Colonic mucosa (tissue), 4 donors: Measurements from ENCODE around the gene SARDH. TPM values are rescaled to one million over a fixed set of nuclear protein-coding genes. Genes with fewer than 3 reads are reported as not detected.

Source experiments
- DNase-seq: peaks from one replicate; pipeline ENCODE4 v3.0.0-alpha.2; 2020
- H3K27ac ChIP-seq: fragments of 200-600 bp; one replicate; pipeline ENCODE4 v1.8.0; 2021
- H3K27me3 ChIP-seq: fragments of 200-600 bp; one replicate; pipeline ENCODE4 v1.8.0; 2021
- H3K36me3 ChIP-seq: fragments of 200-600 bp; one replicate; pipeline ENCODE4 v1.8.0; 2021
- H3K4me1 ChIP-seq: fragments of 200-600 bp; one replicate; pipeline ENCODE4 v1.8.0; 2021; ENCODE audit warnings: mild to moderate bottlenecking
- H3K4me3 ChIP-seq: fragments of 200-600 bp; one replicate; pipeline ENCODE4 v1.8.0; 2021
- H3K9ac ChIP-seq, 2 donors: one replicate each; pipeline ENCODE4 v1.7.0; 2013; ENCODE audit warnings: control low read depth in 2 of 2, low read depth in 2 of 2, low read length in 2 of 2
- H3K9me3 ChIP-seq: fragments of 200-600 bp; one replicate; pipeline ENCODE4 v1.8.0; 2021
- intact Hi-C: fragments of 100-400 bp; cut with DNase I; formaldehyde crosslinking; loops from one replicate; pipeline ENCODE4 v1.14.1; 2022
- total RNA-seq, 2 donors: library from RNA; stranded (reverse); fragmentation: NEBNext Ultra II Directional in 1 of 2; extraction: Animal tissue kit (Norgen Biotek cat#: 25700) in 1 of 2; gene quantifications; one replicate each; pipeline ENCODE4 v1.2.1, GENCODE V29; 2021
- TF ChIP-seq, protein P1 (sequence below): fragments of 200-600 bp; IDR thresholded peaks from one replicate; pipeline ENCODE4 v1.8.0; 2022; ENCODE audit warnings: antibody characterized with exemption, mild to moderate bottlenecking
- donor health status: healthy.
- donor health status: DM: no; HTN: no; CAD: no.
- donor health status: DM: no; HTN: no; CAD: no.

SARDH gene
- total RNA-seq, 2 donors from 2014 or later = 0.66 to 1.3 TPM

DNA sequence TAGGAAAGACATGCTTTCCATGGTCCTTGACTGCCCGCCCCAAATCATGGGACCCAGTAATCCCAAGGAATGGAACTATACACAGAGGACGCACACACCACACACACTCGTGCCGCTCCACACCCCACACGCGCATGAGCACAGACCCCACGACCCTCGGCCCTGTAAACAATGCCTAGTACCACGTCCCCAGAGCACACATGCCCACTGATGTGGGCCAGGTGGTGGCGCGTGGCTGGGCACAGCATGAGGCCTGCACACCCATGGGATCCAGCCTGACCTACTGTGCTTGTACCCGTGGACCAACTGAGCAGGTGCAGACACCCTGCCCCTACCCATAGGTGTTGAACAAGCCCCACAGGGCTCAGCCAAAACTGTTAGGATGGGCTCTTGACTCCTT, 101.2 kb downstream of the SARDH start:
- Histone ChIP-seq H3K9me3 (no peaks in the 10 kb centered on the region), H3K4me3 (no peak overlapping the region), H3K4me1 (no peaks in the 10 kb centered on the region), H3K36me3 (no peaks in the 10 kb centered on the region), H3K27me3 (no peaks in the 10 kb centered on the region), H3K27ac (no peak overlapping the region), H3K9ac (no peak overlapping the region)
- intact Hi-C loops = no loop called here
- TF ChIP-seq, protein P1, sequence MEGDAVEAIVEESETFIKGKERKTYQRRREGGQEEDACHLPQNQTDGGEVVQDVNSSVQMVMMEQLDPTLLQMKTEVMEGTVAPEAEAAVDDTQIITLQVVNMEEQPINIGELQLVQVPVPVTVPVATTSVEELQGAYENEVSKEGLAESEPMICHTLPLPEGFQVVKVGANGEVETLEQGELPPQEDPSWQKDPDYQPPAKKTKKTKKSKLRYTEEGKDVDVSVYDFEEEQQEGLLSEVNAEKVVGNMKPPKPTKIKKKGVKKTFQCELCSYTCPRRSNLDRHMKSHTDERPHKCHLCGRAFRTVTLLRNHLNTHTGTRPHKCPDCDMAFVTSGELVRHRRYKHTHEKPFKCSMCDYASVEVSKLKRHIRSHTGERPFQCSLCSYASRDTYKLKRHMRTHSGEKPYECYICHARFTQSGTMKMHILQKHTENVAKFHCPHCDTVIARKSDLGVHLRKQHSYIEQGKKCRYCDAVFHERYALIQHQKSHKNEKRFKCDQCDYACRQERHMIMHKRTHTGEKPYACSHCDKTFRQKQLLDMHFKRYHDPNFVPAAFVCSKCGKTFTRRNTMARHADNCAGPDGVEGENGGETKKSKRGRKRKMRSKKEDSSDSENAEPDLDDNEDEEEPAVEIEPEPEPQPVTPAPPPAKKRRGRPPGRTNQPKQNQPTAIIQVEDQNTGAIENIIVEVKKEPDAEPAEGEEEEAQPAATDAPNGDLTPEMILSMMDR = no peak
- DNase-seq = no peak

DNA sequence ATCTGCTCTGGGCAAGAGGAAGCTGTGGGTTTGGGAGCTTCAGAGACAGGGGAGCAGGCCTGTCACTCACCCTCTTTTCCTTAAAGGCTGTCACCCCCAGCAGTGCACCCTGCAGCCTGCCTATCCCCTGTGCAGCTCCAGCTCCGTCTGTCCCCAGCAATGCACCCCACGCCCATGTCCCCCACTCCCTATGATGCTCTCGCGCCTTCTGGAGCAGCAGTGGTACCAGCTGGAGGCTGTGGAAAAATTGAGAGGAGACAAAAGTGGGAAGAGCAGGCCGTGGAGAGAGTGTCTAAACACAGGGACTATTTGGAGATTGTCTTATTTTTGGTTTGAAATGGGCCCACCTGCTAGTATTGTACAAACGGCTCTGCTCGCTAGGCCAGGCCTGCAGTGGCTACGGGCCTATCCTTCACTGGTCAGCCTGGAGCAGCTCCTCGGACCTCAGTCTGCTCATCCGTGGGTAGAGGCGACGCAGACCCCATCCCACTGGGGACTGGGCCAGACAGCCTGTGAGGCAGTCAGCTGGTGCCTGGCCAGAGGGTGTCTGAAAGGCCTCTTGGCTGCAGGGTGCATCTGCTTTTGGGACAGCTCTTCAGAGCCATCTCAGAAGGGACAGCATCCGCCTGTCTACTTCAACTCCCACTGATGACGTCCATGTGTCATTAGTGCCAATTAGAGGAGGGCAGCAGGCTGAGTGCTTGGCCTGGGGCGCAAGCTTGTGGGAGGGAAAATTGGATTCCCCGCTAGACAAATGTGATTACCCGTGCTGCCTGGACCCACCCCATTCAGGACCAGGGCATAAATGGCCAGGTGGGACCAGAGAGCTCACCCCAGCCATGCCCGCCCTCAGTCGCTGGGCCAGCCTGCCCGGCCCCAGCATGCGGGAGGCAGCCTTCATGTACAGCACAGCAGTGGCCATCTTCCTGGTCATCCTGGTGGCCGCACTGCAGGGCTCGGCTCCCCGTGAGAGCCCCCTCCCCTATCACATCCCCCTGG, 102.3 kb downstream of the SARDH start, which contains the start of gene DBH:
TSS of gene DBH (plus strand) at position 831 of the 999 bp plus-strand sequence. CDS start at position 840, 9 bp downstream.
- Histone ChIP-seq H3K9me3 (no peaks in the 10 kb centered on the region), H3K9ac (no peak within 1 kb of the TSS), H3K4me3 (no peak within 1 kb of the TSS), H3K4me1 (no peaks in the 10 kb centered on the region), H3K27ac (no peak within 1 kb of the TSS), H3K36me3 (no peaks in the 10 kb centered on the region), H3K27me3 (no peaks in the 10 kb centered on the region)
- DNase-seq = no peak
- intact Hi-C loops = no loop called here
- TF ChIP-seq, protein P1 = no peak

DNA sequence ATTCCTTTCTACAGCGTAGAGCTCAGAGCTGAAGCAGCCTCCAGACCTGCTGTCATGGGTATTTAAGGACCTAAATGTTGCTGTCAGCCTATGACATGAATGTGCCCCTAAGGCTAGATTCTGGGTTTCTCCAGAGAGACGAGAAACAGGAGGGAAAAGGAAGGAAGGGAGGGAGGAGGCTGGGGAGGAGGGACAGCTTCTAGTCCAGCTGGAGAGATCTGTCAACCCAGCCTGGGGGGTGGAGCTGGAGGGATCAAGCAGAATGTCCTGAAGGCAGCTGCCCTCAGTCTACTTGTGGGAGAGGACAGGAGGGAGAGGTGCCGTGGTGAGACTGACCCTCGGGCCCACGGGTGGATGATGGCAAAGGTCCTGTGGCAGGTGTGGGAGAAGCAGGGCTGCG, 103.1 kb downstream of the SARDH start:
- Histone ChIP-seq H3K27me3 (no peaks in the 10 kb centered on the region), H3K9ac (no peak overlapping the region), H3K4me3 (no peak overlapping the region), H3K9me3 (no peaks in the 10 kb centered on the region), H3K4me1 (no peaks in the 10 kb centered on the region), H3K36me3 (no peaks in the 10 kb centered on the region), H3K27ac (no peak overlapping the region)
- TF ChIP-seq, protein P1 = no peak
- no peak for DNase-seq
- intact Hi-C loops = no loop called here

DNA sequence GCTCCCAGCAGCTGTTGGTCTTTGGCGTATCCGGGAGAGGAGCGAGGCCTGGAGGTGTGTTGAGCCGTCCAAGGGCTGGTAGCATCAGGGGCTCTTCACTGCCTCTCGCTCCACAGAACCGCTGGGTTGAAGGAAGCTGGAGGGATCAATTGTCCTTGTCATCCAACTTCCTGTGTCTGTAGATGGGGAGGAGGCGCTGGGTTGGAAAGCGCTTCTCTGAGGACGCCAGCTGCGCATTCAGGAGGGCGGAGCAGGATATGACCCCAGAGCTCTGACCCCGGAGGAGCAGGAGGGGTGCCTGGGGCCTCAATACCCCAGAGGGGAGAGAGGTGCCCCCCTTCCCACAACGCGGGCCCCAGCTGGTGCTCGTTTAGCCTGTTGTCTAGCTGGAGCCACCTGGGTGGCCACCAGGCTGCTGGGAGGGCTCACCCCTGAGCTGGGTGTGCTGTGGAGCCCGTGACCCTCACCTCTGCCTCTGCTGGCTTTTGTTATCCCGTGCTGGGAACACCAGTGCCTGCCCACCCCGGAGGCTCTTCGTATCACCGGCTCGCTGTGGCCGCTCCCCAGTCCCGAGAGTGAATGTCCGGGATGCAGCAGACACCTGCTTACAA, 104.0 kb downstream of the SARDH start:
- no peak overlapping the region for H3K4me3 ChIP-seq
- H3K4me1 ChIP-seq = no peaks in the 10 kb centered on the region
- no peak overlapping the region for H3K27ac ChIP-seq
- TF ChIP-seq, protein P1 = no peak
- DNase-seq = no peak
- no peaks in the 10 kb centered on the region for H3K27me3 ChIP-seq
- H3K36me3 ChIP-seq = no peaks in the 10 kb centered on the region
- H3K9me3 ChIP-seq = no peaks in the 10 kb centered on the region
- intact Hi-C loops = no loop called here
- no peak overlapping the region for H3K9ac ChIP-seq

DNA sequence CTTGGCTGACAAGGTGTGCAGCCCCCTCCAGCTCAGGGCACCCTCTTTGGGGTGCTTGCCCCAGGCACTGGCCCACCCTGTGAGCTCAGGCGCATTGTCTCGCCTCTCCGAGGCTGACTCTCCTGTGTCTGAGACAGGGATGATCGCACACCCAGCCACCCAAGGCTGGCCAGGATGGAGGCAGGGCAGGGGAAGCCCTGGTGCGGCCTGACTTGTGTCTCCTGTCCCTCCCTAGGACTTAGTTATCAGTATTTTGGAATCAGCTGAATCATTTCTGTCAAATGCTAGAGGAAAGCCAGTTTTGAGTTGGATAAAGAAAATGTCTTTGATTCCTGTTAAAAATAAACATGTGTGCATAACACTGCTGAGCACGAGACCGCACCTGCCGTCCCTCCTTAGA, 104.5 kb downstream of the SARDH start:
- H3K27me3 ChIP-seq = no peaks in the 10 kb centered on the region
- intact Hi-C loops = no loop called here
- H3K36me3 ChIP-seq = no peaks in the 10 kb centered on the region
- no peaks in the 10 kb centered on the region for H3K4me1 ChIP-seq
- TF ChIP-seq, protein P1 = no peak
- H3K27ac ChIP-seq = no peak overlapping the region
- DNase-seq = no peak
- no peak overlapping the region for H3K4me3 ChIP-seq
- H3K9ac ChIP-seq = no peak overlapping the region
- no peaks in the 10 kb centered on the region for H3K9me3 ChIP-seq
